HG03097 (cell line): ENCODE results near the gene MMAB.

Source experiments
- ATAC-seq: cut with Tn5 transposase; IDR thresholded peaks from one replicate; pipeline ENCODE4 v1.9.1; 2021; ENCODE audit not compliant: unreplicated experiment, low FRiP score

MMAB gene

GRCh38 chr12:109586385-109587296 is 13.3 kb upstream of the MMAB start:
- ATAC-seq, result no peak

- ATAC-seq, result no peak
These were observed 10.4 kb upstream of the MMAB start for GRCh38 chr12:109583733-109584132.

DNA sequence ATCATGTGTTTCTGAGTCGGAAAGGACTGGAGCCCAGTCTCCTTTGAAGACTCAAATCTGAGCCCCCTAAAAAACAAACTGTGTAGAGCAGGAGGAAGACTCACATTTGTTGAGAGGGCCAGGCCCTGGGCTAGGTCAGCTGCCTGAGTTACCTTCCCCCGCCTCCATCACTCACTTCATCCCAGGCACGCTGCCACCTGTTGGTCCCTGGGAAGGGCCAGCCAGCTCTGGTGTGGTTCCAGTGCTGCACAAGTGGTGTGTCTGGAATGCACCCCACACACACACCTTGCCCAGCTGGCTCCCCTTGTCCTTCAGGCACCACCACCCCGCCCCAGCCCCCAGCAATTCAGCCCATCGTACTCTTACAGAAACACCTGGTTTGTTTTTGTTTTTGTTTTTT is 9.3 kb upstream of the MMAB start:
- no peak for ATAC-seq

- ATAC-seq, result no peak
These were observed 8.6 kb upstream of the MMAB start for GRCh38 chr12:109581856-109582255.

- no peak for ATAC-seq
These were observed 8.0 kb upstream of the MMAB start for GRCh38 chr12:109581334-109581691.

GRCh38 chr12:109580684-109581333 is 7.5 kb upstream of the MMAB start:
- no peak for ATAC-seq

GRCh38 chr12:109580272-109580671 is 7.0 kb upstream of the MMAB start:
- no peak for ATAC-seq

DNA sequence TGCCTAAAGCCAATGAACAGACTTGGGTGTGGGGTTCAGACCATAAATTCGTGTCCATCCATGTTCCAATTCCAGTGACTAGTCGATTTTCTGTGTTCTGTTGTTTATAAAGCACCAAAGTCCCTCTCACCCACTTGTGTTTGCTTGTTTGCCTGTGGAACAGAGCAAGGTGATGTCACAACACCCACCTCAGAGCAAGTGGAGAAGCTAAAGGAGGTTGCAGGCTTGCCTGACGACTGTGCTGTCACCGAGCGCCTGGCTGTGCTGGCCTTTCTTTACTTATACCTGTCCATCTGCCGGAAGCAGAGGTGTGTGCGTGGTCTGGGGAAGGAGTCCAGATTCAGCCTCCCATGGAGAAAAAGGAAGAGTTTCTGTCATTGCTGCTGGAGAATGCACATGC is 6.3 kb upstream of the MMAB start:
- no peak for ATAC-seq

DNA sequence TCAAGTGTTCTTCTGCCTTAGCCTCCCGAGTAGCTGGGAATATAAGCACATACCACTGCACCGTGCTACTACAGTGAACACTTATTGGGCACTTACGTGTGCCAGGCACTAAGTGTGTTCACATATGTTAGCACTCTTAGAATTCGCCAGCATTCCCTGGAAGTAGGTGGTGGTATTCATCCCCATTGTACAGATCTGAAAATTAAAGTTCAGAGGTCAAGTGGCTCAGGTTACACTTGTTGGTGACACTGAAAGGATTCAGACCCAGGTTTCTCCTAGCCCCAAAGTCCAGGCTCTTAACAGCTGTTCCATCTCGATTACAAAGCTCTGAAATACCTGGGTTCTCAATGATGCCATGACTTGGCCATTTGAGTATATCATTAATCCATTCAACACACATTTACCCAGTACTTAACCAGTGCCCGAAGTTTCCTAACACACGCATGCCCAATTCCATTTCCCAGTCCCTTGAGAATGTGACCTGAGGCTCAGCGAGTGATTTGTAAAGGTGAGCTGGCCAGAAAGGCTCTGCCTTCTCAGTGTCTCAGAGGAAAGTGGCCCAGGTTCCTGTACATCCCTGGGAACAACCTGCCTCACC is 5.1 kb upstream of the MMAB start:
- ATAC-seq, result no peak

DNA sequence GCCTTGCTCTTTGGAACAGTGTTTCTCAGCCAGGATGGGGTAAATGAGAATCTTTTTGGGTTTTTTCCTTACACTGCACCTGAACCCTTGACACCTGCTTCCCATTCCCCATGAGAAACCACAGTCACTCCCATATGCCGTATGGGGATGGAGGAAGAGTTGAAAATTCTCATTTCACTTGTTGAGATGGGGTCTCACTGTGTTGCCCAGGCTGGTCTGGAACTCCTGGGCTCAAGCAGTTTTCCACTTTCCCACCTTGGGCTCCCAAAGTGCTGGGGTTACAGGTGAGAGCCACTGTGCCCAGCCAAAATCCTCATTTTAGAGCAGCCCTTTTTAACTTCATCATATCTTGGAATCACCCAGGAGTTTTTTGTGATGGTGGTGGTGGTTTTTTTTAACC is 4.0 kb upstream of the MMAB start:
- ATAC-seq, result no peak

DNA sequence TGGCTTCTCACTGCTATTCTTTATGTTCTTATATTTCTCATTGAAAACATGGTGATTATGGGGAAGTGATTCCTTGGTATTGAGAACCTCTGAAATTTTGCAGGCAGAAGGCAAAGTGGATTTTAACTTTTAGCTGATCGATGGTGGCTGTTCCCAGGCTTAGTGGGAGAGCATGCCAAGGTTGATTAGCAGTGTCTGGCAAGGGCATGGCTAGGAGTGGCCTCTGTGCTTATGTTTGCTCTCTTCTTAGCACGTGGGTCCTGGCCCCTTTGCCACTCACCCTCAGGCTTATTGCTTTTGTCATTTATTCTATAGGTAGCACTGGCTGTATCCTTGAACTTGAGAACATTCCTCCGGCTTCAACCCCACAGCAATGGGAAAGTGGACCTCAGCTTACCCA is 2.4 kb upstream of the MMAB start:
- ATAC-seq, result no peak

GRCh38 chr12:109573914-109574244 is 575 bp upstream of the MMAB start:
- no peak for ATAC-seq

- ATAC-seq, result no peak
These were observed 828 bp downstream of the MMAB start for GRCh38 chr12:109572506-109572845.

- no peak for ATAC-seq
These were observed 1.4 kb downstream of the MMAB start for GRCh38 chr12:109571773-109572505.

DNA sequence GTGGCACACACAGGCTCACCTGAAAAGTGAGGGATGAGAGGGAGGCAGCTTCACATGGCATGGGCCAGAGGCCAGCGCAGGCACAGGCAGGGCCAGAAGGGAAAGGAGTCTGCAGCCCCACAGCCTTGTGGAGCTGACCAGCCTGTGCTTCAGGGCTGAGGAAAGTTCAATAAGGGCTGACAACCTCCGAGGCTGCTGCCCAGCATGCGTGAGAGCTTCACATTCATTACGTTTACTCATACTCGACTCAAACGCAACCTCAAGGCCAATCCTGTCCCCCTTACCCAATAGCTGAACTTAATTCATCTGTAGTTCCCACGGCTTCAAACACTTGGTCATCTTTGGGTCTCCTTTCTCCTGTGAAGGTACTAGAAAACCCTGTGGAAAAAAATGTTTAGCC is 4.8 kb downstream of the MMAB start:
- ATAC-seq, result no peak

DNA sequence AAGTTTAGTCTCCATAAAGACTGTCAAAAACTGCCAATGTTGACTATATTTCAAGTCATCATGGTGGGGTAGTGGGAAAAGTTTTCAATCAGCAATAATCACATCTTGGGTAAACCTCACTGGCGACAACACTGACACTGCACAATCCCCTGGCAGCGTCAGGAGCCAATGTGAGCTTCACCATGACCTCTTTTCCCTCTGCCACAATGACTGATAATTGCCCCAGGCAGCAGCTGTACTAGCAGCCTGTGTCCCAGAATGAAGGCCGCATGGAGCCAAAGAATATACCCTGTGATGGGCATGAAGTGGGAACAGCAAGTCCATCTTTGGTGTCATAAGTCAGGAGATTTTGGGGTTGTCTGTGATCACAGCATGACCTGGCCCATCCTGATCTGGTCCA is 5.3 kb downstream of the MMAB start:
- ATAC-seq, result no peak

DNA sequence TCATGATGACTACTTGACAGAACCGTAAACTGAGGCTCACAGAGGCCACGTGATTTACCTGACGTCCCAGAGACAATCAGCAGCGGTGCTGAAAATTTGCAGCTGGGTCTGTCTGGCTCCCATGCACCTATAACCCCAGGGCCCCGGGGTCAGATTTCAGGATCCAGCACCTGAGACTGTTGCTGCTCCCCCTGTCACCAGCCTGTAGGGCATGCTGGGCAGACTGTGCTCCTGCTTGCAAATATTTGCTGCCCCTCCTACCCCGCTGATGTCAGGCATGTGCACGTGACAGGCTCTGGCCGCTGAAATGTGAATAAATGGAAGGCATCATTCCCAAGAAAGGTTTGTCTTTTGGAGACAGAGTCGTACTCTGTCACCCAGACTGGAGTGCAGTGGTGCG is 6.0 kb downstream of the MMAB start:
- no peak for ATAC-seq

DNA sequence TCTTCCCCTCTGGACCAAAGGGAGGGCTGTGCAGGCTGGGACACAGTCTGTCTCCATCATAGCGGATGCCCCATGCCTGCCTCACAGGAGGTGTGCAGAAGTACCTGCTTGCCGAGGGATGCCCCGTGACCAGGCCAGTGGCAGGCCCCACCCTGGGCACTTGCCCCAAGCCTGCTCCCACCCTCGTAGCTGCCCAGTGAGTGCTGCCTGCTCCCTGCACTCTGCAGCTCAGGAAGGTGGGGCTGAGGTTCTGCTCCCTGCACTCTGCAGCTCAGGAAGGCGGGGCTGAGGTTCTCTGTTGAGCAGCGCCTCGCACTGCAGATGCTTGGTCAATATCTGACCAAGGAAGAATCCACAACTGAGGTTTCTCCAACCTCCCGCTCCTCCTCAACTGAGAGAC is 6.9 kb downstream of the MMAB start:
- ATAC-seq, result no peak

- no peak for ATAC-seq
These were observed 9.7 kb downstream of the MMAB start for GRCh38 chr12:109563291-109564284.

GRCh38 chr12:109562871-109563270 is 10.4 kb downstream of the MMAB start:
- no peak for ATAC-seq
